Cerebellar nuclear complex (tissue), 1 donor: ENCODE results near the gene LY6G5B.
A peak's percentile ranks its signal among the peaks of the same experiment; 100 is the strongest.

Experiments used
- DNase-seq, 2 experiments: peaks; one replicate each; lab custom pipeline; 2025; lab: John Stamatoyannopoulos, UW

The LY6G5B gene

DNA sequence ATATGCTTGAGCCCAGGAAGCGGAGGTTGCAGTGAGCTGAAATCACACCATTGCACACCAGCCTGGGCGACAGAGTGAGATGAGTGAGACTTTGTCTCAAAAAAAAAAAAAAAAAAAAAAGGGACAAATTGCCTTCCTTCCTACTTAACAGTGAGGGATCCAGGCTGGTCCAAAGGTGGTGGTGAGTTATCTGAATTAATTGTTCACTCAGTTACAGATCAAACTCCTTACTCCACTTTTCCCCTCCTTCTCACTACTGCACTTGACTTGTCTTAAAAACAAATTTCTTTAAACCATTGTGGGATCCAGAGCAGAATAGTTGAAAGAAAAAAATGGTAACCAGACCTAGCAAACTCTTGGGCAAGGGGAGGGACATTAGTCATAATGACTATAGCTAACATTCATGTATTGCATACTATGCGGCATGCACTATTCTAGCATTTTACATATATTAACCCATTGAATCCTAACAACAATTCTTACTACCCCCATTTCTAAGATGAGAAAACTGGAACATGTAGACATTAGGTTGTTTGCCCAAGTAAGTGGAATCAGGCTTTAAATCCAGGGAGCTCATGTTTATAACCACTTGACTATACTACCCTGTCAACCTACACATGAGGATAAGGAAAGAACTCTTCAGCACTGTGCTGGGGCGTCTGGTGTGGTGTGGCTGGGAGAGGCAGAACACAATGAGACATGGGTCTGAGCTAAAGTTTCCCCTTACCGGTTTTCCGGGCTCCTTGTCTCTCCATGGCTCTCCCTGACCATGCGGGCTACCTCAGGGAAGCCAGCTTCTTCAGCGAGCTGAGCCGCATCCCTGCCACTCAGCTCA is 6.4 kb upstream of the LY6G5B start:
- DNase-seq: no peak

DNA sequence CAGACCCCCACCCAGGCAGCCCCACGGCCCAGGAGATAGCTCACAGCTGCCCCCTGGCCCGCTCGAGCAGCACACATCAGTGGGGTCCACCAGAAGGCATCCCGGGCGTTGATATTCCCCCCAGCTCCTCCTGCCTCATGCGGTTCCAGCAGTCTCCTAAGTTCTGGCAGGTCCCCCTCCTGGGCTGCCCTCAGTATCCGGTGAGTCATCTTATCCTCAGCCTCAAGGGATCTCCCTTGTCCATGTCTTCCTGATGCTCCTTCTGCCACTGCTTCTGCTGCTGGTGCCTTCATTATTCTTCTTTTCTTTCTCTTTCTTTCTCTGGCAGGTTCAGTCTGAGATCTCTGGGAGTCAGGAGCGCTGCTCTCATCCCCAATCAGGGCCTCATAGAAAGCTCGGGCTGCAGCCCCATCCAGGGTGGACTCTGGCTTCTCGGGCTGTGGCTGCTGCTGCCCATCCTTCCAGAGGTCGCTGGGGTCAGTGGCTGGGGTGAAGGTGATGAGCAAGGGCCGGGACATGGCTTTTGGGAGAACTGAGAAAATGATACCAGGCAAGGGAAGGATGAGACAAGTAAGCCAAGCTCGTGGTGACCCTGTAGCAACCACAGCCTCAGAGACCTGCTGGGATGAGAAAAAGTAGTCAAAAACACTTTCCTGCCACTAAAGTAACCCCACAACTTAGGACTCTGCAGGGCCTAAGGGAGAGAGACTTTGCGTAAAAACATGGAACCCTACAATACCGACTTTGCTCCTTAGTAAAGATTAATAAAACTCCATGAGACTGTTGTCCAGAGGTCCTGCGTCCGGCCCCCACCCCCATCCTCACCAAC is 5.6 kb upstream of the LY6G5B start:
- DNase-seq: no peak

GRCh38 chr6:31664790-31665500 is 4.8 kb upstream of the LY6G5B start, which contains the start of gene GPANK1:
Gene GPANK1, minus strand, starts transcription at chr6:31664997. Its CDS starts 519 bp downstream, at chr6:31664478.
- DNase-seq: peak; percentile 61 to 88

DNA sequence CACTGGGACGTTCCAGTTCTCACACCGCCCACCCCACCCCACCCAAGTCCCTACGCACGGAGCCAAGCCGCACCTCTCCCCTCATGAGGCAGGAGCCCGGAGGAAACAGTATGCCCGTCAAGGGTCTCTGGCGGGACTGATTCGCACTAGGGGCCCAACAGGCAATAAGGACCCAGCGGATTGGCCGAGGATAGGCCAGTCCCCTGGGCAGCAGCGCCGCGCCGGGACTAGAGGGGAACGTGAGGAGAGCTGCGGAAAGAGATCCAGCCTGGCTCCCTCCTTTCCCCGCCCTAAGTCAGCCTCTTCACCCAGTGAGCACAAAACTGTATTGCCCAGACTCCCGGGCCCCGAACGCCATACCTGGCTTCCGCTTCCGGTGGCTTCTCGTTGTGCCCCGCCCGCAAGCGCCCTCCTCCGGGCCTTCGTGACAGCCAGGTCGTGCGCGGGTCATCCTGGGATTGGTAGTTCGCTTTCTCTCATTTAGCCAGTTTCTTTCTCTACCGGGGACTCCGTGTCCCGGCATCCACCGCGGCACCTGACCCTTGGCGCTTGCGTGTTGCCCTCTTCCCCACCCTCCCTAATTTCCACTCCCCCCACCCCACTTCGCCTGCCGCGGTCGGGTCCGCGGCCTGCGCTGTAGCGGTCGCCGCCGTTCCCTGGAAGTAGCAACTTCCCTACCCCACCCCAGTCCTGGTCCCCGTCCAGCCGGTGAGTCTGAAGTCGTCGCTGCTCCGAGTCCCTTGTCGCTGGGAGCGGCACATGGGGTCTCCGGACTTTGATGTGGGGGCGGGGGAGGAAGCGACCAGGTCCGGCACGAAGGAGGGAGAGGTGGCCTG is 4.1 kb upstream of the LY6G5B start, which contains the start of gene CSNK2B:
TSS of gene CSNK2B (plus strand) at position 580 of the 836 bp plus-strand sequence. CDS start 752 bp downstream, outside the sequence.
- peak; percentile 95 to 98 for DNase-seq

- no peak for DNase-seq
These were observed 3.3 kb upstream of the LY6G5B start for GRCh38 chr6:31666337-31666965.

GRCh38 chr6:31676322-31676903 is 6.6 kb downstream of the LY6G5B start:
- no peak for DNase-seq

GRCh38 chr6:31676904-31677303 is 7.1 kb downstream of the LY6G5B start:
- DNase-seq: no peak

DNA sequence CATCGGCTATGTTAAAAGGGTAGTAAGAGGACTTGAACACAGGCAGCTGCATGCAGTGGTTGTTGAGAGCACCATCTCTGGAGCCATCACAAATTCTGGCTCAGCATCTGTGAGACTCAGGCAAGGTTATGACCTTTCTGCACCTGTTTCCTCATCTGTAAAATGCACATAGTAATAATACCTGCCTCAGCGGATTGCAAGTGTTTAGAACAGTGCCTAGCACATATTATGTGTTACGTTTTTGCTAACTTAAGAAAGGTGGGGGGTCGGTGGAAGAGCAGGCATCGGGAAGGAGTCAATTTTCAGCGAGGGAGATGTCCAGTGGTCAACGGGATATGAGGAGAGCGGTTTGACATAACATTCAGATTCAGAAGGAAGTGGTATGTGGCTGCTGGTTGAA is 8.2 kb downstream of the LY6G5B start:
- DNase-seq: no peak

DNA sequence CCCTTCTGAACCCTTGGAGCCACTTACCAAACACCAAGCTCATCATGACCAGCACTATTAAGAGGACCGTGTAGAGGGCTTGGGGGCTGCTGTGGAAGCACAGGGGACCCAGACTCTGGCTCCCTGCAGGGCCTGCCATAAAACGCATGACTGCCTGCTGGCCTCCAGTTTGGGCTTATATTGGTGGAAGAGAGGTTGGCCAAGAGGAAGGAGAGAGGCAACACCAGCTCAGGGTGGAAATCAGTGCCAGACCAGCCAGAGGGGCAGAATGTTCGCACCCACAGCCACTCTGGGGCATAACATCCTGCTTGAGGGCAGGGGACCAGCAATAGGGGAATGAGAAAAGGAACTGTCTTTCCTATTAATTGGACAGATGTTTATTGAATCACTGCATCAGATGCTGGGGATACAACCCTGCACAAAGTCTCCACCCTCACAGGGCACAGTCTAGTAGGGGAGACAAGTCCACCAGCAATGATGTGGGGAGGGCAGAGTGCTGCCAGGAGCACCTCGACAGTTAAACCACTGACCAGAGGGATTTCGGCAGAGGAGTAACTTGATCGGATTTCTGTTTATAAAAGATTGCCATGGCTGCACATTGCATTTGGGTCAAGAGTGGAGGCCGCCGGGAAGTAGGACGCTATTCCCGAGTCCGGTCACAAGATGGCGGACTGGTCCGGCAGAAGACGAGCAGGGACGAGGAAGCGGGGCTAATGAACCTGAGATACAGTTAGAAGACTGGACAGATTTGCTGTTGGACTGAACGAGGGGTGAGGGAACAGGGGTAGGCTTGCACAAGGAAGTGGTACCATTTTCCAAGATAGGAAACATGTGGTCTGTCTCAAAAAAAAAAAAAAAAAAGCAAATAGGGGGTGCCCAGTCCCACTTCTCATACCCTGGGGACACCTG is 10.7 kb downstream of the LY6G5B start, which contains the start of gene LY6G5C:
TSS of gene LY6G5C (minus strand) at position 842 of the 909 bp plus-strand sequence. CDS start at position 148, 694 bp downstream.
- DNase-seq: peak in 1 of 2 experiments; percentile 72

- no peak for DNase-seq
These were observed 11.4 kb downstream of the LY6G5B start for GRCh38 chr6:31681135-31681671.

DNA sequence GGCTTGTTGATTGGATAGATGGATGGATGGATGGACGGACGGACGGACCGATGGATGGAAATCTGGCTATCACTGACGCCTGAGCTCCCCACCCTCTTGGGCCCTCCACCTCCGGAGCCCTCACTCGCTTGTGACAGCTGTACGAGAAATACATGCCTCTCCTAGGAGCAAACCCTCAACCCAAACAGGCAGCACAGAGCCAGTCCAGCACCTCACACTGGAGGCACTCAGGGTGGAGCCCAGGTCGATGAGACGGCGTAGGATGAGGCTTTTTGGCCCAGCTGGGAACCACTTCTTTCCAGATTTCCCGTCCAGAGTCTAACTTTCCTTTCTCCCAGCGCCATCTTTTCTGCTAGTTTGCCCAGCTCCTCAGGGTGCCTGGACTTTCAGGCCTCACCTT is 13.8 kb downstream of the LY6G5B start:
- DNase-seq: no peak

GRCh38 chr6:31686483-31686882 is 16.7 kb downstream of the LY6G5B start:
- DNase-seq: no peak

DNA sequence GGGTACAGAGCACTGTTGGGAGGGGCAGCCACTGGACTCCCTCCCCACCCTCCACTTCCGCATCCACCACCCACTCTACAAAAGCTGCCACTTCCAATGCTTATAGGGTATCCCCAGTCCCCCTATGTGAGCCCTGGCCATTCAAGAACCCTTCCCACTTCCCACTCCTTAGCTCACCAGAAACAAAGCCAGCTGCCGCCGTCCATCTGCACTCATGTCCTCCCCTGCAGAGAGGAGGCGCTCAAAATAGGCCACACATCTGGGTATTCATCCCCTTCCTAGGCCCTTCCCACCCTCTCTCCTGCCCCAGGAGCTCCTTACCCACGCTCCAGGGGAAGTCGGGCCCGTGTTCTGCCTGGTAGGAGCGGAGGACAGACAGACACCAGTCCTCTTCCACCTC is 17.5 kb downstream of the LY6G5B start:
- DNase-seq: no peak

- DNase-seq: no peak
These were observed 18.3 kb downstream of the LY6G5B start for GRCh38 chr6:31687860-31688693.

DNA sequence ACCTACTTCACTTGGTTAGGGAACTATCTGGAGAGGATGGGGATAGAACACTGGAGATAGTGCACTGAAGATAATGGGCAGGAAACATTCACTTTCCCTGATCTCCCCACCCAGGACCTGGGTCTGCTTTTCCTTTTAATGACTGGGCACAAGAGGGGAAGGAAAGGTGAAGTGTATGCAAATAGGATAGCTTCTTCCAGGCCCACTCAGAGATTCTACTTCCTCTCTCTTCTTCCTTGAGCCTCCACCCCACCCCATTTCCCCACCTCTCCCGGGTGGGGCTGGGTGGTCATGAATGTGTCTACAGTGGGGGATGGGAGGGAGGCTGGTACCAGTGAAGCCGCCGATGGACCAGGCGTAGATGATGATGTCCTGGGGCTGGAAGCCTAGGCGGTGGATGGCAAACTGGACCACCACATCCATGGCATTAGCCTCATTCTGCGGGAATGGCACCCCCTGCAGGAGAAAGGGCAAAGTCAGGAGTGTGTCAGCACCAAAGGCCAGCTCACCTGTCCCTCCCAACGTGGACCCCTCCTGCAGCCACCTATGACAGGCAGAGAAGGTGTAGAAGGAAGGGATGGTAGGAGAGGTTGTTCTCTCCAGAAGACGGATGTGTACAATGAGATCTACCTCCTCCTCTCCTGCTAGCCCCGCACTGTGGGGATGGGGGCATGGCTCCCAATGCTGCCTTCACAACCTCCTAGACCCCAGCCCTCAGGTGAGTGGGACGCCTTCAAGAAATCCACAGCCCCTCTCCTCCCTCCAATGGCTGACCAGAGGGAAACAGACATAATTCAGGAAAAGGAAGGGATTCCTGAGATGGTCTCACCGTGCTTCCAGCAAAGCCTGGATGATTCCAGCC is 19.7 kb downstream of the LY6G5B start:
- no peak for DNase-seq

- DNase-seq: no peak
These were observed 20.7 kb downstream of the LY6G5B start for GRCh38 chr6:31690231-31691077.
